Keratinocyte (primary cell): Measurements from ENCODE around the gene TACR1. TPM values are rescaled to one million over a fixed set of nuclear protein-coding genes. Genes with fewer than 3 reads are reported as not detected.
"Not testable (repeated sequence)": the region's sequence is repeated elsewhere in the genome, so short reads cannot be mapped to it uniquely, and the experiment has no call there.

ENCODE experiments used
- DNase-seq: peaks from one replicate; pipeline ENCODE4 v3.0.0-alpha.2; 2011; ENCODE audit warnings: low read depth, missing footprints, low spot score
- FAIRE-seq: peaks from 2 replicates; lab custom pipeline; 2011; peaks lifted over from hg19 to GRCh38; lab: Jason Lieb, UNC
- H2AFZ ChIP-seq: 2 replicates; pipeline ENCODE4 v1.6.0; 2012; ENCODE audit warnings: low read length, control low read depth, inconsistent platforms; ENCODE audit not compliant: control insufficient read depth
- H3K27ac ChIP-seq: 2 replicates; pipeline ENCODE4 v1.5.1; 2011; ENCODE audit warnings: low read length; ENCODE audit not compliant: control insufficient read depth, insufficient read depth
- H3K27me3 ChIP-seq: 3 replicates; pipeline ENCODE4 v1.6.0; 2011; ENCODE audit warnings: low read length; ENCODE audit not compliant: control insufficient read depth, insufficient read depth; ENCODE audit errors: extremely low read depth
- H3K36me3 ChIP-seq, 2 experiments: 2 replicates in 1 of 2; 3 replicates in 1 of 2; pipeline ENCODE4 v1.5.1; 2011; ENCODE audit warnings: low read length in 2 of 2, mild to moderate bottlenecking in 1 of 2; ENCODE audit not compliant: control insufficient read depth in 2 of 2, insufficient read depth in 2 of 2; ENCODE audit errors: extremely low read depth in 1 of 2
- H3K4me1 ChIP-seq: 3 replicates; pipeline ENCODE4 v1.5.1; 2011; ENCODE audit warnings: low read length; ENCODE audit not compliant: control insufficient read depth, insufficient read depth; ENCODE audit errors: extremely low read depth
- H3K4me2 ChIP-seq: 3 replicates; pipeline ENCODE4 v1.6.0; 2011; ENCODE audit warnings: low read depth, low read length; ENCODE audit not compliant: control insufficient read depth, insufficient read depth; ENCODE audit errors: extremely low read depth
- H3K4me3 ChIP-seq, 3 experiments: fragments of 200-600 bp in 1 of 3; sonication (generic) in 1 of 3; 2 replicates in 2 of 3; 3 replicates in 1 of 3; pipeline ENCODE4 v1.5.1; 2011 to 2016; ENCODE audit warnings: low read length in 3 of 3, mild to moderate bottlenecking in 3 of 3, control low read depth in 2 of 3, inconsistent platforms in 1 of 3, low read depth in 1 of 3, mixed read lengths in 1 of 3, mixed run types in 1 of 3, moderate library complexity in 1 of 3; ENCODE audit not compliant: control insufficient read depth in 2 of 3, insufficient read depth in 2 of 3; ENCODE audit errors: extremely low read depth in 1 of 3
- H3K79me2 ChIP-seq: 2 replicates; pipeline ENCODE4 v1.6.0; 2012; ENCODE audit warnings: low read length; ENCODE audit not compliant: control insufficient read depth, insufficient read depth
- H3K9ac ChIP-seq: 3 replicates; pipeline ENCODE4 v1.6.0; 2011; ENCODE audit warnings: low read length; ENCODE audit not compliant: control insufficient read depth, insufficient read depth; ENCODE audit errors: extremely low read depth
- H3K9me1 ChIP-seq: 3 replicates; pipeline ENCODE4 v1.6.0; 2011; ENCODE audit warnings: low read length; ENCODE audit not compliant: control insufficient read depth, insufficient read depth; ENCODE audit errors: extremely low read depth
- H3K9me3 ChIP-seq: 2 replicates; pipeline ENCODE4 v1.5.1; 2012; ENCODE audit warnings: low read depth, low read length; ENCODE audit not compliant: control insufficient read depth
- H4K20me1 ChIP-seq: 3 replicates; pipeline ENCODE4 v1.6.0; 2011; ENCODE audit warnings: low read length; ENCODE audit not compliant: control insufficient read depth, insufficient read depth; ENCODE audit errors: extremely low read depth
- EZH2 ChIP-seq: IDR thresholded peaks from one replicate; pipeline ENCODE4 v1.6.1; 2012; ENCODE audit warnings: inconsistent platforms, mild to moderate bottlenecking, low read length, moderate library complexity
- dilution Hi-C: fragments of 300-500 bp; cut with MboI; formaldehyde crosslinking; loops from one replicate; pipeline ENCODE4 v1.7.0; 2020; ENCODE audit warnings: low sequenced_read_pairs; ENCODE audit not compliant: extremely low pct_ligation_motif_present
- polyA plus RNA-seq, 5 experiments: library from polyadenylated mRNA; depleted of rRNA in 3 of 5; stranded (reverse) in 3 of 5; stranded (forward) in 1 of 5; unstranded in 1 of 5; fragments of >200 nt; gene quantifications; 1 replicate in 1 of 5; 2 replicates in 3 of 5; 3 replicates in 1 of 5; pipeline versions ENCODE4 v1.2.1 to v1.2.3, GENCODE V29; 2011 to 2012; ENCODE audit warnings: missing spikeins in 2 of 5, low read depth in 1 of 5, low replicate concordance in 1 of 5
- TF ChIP-seq, protein P1 (sequence below), 3 experiments: IDR thresholded peaks in 1 of 3; conservative IDR thresholded peaks in 1 of 3; optimal IDR thresholded peaks in 1 of 3; 2 replicates in 2 of 3; 3 replicates in 1 of 3; pipeline versions ENCODE3 to v1.5.1; 2011; ENCODE audit warnings: low read length in 3 of 3, mild to moderate bottlenecking in 3 of 3, moderate library complexity in 2 of 3, control low read depth in 1 of 3, inconsistent platforms in 1 of 3; ENCODE audit not compliant: insufficient read depth in 2 of 3; ENCODE audit errors: extremely low read depth in 1 of 3

TACR1 gene
- polyA plus RNA-seq, 1 donor (not counting 4 experiments of a cell fraction or from before 2014, with no cell fraction given): not detected

DNA sequence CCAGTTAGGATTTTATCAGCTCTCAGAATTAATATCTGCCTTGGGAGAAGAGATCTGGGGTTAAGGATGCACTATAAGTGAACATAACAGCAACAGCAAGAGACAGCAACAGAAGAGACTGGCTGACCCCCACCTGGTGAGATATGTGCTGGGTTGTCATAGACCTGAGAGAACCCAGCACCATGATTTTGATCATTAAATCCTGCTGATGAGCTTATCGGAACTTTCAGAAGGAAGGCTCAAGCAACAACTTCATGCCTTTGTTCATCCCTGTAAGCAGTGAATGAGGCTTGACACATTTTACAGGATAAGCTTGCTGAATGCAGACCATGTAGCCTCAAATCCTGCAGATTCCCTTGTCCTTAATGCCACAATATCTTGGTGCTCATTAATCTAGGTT is 140.9 kb downstream of the TACR1 start:
- H3K9ac ChIP-seq: no peak overlapping the region
- H3K9me1 ChIP-seq: no peaks in the 10 kb centered on the region
- H3K79me2 ChIP-seq: no peaks in the 10 kb centered on the region
- DNase-seq: no peak
- no peak overlapping the region for H3K4me2 ChIP-seq
- H2AFZ ChIP-seq: no peak overlapping the region
- H3K4me1 ChIP-seq: no peaks in the 10 kb centered on the region
- no peaks in the 10 kb centered on the region for H4K20me1 ChIP-seq
- dilution Hi-C loops: no loop called here
- no peak overlapping the region for H3K4me3 ChIP-seq
- no peak overlapping the region for H3K27ac ChIP-seq
- FAIRE-seq: no peak
- no peaks in the 10 kb centered on the region for H3K36me3 ChIP-seq
- TF ChIP-seq, protein P1, sequence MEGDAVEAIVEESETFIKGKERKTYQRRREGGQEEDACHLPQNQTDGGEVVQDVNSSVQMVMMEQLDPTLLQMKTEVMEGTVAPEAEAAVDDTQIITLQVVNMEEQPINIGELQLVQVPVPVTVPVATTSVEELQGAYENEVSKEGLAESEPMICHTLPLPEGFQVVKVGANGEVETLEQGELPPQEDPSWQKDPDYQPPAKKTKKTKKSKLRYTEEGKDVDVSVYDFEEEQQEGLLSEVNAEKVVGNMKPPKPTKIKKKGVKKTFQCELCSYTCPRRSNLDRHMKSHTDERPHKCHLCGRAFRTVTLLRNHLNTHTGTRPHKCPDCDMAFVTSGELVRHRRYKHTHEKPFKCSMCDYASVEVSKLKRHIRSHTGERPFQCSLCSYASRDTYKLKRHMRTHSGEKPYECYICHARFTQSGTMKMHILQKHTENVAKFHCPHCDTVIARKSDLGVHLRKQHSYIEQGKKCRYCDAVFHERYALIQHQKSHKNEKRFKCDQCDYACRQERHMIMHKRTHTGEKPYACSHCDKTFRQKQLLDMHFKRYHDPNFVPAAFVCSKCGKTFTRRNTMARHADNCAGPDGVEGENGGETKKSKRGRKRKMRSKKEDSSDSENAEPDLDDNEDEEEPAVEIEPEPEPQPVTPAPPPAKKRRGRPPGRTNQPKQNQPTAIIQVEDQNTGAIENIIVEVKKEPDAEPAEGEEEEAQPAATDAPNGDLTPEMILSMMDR (optimal IDR thresholded peaks at IDR 0.05 in 1 of 3, IDR thresholded peaks at IDR 0.05 in 1 of 3, conservative IDR thresholded peaks at IDR 0.05 in 1 of 3; ENCODE audit: extremely low read depth in 1 of 3, insufficient read depth in 2 of 3, low read length in 3 of 3): no peak
- no peak for TF ChIP-seq EZH2
- no peaks in the 10 kb centered on the region for H3K27me3 ChIP-seq
- no peaks in the 10 kb centered on the region for H3K9me3 ChIP-seq

DNA sequence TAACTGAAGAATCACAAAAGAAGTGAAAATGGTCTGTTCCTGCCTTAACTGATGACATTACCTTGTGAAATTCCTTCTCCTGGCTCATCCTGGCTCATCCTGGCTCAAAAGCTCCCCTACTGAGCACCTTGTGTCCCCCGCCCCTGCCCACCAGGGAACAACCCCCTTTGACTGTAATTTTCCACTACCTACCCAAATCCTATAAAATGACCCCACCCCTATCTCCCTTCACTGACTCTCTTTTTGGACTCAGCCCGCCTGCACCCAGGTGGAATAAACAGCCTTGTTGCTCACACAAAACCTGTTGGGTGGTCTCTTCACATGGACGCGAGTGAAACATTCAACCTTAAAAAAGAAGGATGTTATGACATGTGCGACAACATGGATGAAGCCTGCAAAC is 142.2 kb downstream of the TACR1 start:
- H3K4me1 ChIP-seq, H4K20me1 ChIP-seq, H3K4me2 ChIP-seq, H3K9me3 ChIP-seq, H2AFZ ChIP-seq, H3K4me3 ChIP-seq, dilution Hi-C loops, H3K9me1 ChIP-seq, FAIRE-seq, H3K79me2 ChIP-seq, H3K9ac ChIP-seq, DNase-seq, H3K27me3 ChIP-seq, H3K27ac ChIP-seq, H3K36me3 ChIP-seq: not testable (repeated sequence)
